Aortic smooth muscle cell (primary cell): ENCODE measurements around the gene PPWD1. TPM values are rescaled to one million over a fixed set of nuclear protein-coding genes. Genes with fewer than 3 reads are reported as not detected.

Source experiments
- total RNA-seq: library from RNA; depleted of rRNA; stranded (reverse); fragments of >200 nt; gene quantifications from 2 replicates; pipeline ENCODE4 v1.2.3, GENCODE V29; 2014

The PPWD1 gene
- total RNA-seq = 33.8 and 44.0 TPM in 2 replicates

GRCh38 chr5:65562731-65563701 is at the start of gene PPWD1, which contains the start of gene CENPK:
TSS of gene PPWD1 (plus strand) at chr5:65563296. CDS start at chr5:65563311, 15 bp downstream.
TSS of gene CENPK (minus strand) at chr5:65563168. CDS start at chr5:65554907, 8,261 bp downstream.

GRCh38 chr5:65624025-65624570 is 61.0 kb downstream of the PPWD1 start, which contains the start of gene TRIM23:
TSS of gene TRIM23 (minus strand) at chr5:65624333. CDS start at chr5:65624274, 59 bp downstream.

GRCh38 chr5:65624571-65625555 is 61.8 kb downstream of the PPWD1 start, which contains the start of the genes SHLD3 and TRAPPC13:
TSS of gene SHLD3 (plus strand) at chr5:65625027. CDS start at chr5:65629588, 4,561 bp downstream.
TSS of gene TRAPPC13 (plus strand) at chr5:65625027. CDS start at chr5:65625061, 34 bp downstream.

Other genes with a start within 250 kb of the PPWD1 start
- gene ADAMTS6, start 81.4 kb upstream of the PPWD1 start, total RNA-seq = 23.5 and 35.9 TPM in 2 replicates
- 14.9 and 15.2 TPM in 2 replicates for gene CENPK, start 128 bp upstream of the PPWD1 start, total RNA-seq
- 33.4 and 34.1 TPM in 2 replicates for gene TRIM23, start 61.0 kb downstream of the PPWD1 start, total RNA-seq
- 3.0 and 3.2 TPM in 2 replicates for gene SHLD3, start 61.7 kb downstream of the PPWD1 start, total RNA-seq
- gene TRAPPC13, start 61.7 kb downstream of the PPWD1 start, total RNA-seq = 29.6 and 35.2 TPM in 2 replicates
- gene SGTB, start 158.8 kb downstream of the PPWD1 start, total RNA-seq = 11.8 and 13.6 TPM in 2 replicates
- gene NLN, start 158.9 kb downstream of the PPWD1 start, total RNA-seq = 19.8 and 22.3 TPM in 2 replicates